ENCODE data around the gene BLOC1S4.
A peak's percentile ranks its signal among the peaks of the same experiment; 100 is the strongest.

BLOC1S4 gene

GRCh38 chr4:6731318-6731675 lies 15.3 kb downstream of the BLOC1S4 start:
- H3K4me3 ChIP-seq (replicated peaks in 1 of 2; ENCODE audit: low read depth in 2 of 2, low read length in 2 of 2) = no peak overlapping the region
- no peak for TF ChIP-seq CTCF (IDR thresholded peaks at IDR 0.05; ENCODE audit: low read depth, low read length)
- no peak for DNase-seq (ENCODE audit: low read depth in 2 of 2)

GRCh38 chr4:6731780-6732179 lies 15.8 kb downstream of the BLOC1S4 start:
- H3K4me3 ChIP-seq (replicated peaks in 1 of 2; ENCODE audit: low read depth in 2 of 2, low read length in 2 of 2) = no peak overlapping the region
- DNase-seq (ENCODE audit: low read depth in 2 of 2) = no peak
- TF ChIP-seq CTCF (IDR thresholded peaks at IDR 0.05; ENCODE audit: low read depth, low read length) = no peak

GRCh38 chr4:6732441-6733357 lies 16.7 kb downstream of the BLOC1S4 start:
- peak; percentile 91 to 93 for DNase-seq (ENCODE audit: low read depth in 2 of 2)
- H3K4me3 ChIP-seq (replicated peaks in 1 of 2; ENCODE audit: low read depth in 2 of 2, low read length in 2 of 2) = no peak overlapping the region
- TF ChIP-seq CTCF (IDR thresholded peaks at IDR 0.05; ENCODE audit: low read depth, low read length) = no peak

GRCh38 chr4:6733358-6734164 lies 17.6 kb downstream of the BLOC1S4 start:
- no peak for DNase-seq (ENCODE audit: low read depth in 2 of 2)
- no peak overlapping the region for H3K4me3 ChIP-seq (replicated peaks in 1 of 2; ENCODE audit: low read depth in 2 of 2, low read length in 2 of 2)
- TF ChIP-seq CTCF (IDR thresholded peaks at IDR 0.05; ENCODE audit: low read depth, low read length) = no peak

- no peak for TF ChIP-seq CTCF (IDR thresholded peaks at IDR 0.05; ENCODE audit: low read depth, low read length)
- H3K4me3 ChIP-seq (replicated peaks in 1 of 2; ENCODE audit: low read depth in 2 of 2, low read length in 2 of 2) = no peak overlapping the region
- DNase-seq (ENCODE audit: low read depth in 2 of 2) = no peak
These were observed 18.3 kb downstream of the BLOC1S4 start for GRCh38 chr4:6734165-6734786.

GRCh38 chr4:6739920-6740319 lies 23.9 kb downstream of the BLOC1S4 start:
- DNase-seq (ENCODE audit: low read depth in 2 of 2) = no peak
- TF ChIP-seq CTCF (IDR thresholded peaks at IDR 0.05; ENCODE audit: low read depth, low read length) = no peak
- no peak overlapping the region for H3K4me3 ChIP-seq (replicated peaks in 1 of 2; ENCODE audit: low read depth in 2 of 2, low read length in 2 of 2)

Measured in cardiac fibroblast (primary cell).